Bronchial epithelial cell (primary cell): Measurements from ENCODE around the gene RALGPS1. TPM values are rescaled to one million over a fixed set of nuclear protein-coding genes. Genes with fewer than 3 reads are reported as not detected.
A peak's percentile ranks its signal among the peaks of the same experiment; 100 is the strongest.

Experiments
- DNase-seq: peaks from one replicate; pipeline ENCODE4 v3.0.0-alpha.2; 2010; ENCODE audit warnings: low read depth
- FAIRE-seq: peaks from 2 replicates; lab custom pipeline; 2011; peaks lifted over from hg19 to GRCh38; lab: Jason Lieb, UNC
- H3K27me3 ChIP-seq: 2 replicates; pipeline ENCODE4 v1.5.1; 2011; ENCODE audit warnings: low read length; ENCODE audit not compliant: control insufficient read depth, insufficient read depth
- H3K36me3 ChIP-seq: 2 replicates; pipeline ENCODE4 v1.5.1; 2011; ENCODE audit warnings: low read length; ENCODE audit not compliant: control insufficient read depth, insufficient read depth
- H3K4me3 ChIP-seq: 2 replicates; pipeline ENCODE4 v1.5.1; 2011; ENCODE audit warnings: mild to moderate bottlenecking, low read depth, low read length, control low read depth
- CTCF ChIP-seq: IDR thresholded peaks from 2 replicates; pipeline ENCODE4 v1.5.1; 2011; ENCODE audit warnings: mild to moderate bottlenecking, moderate library complexity, low read length, control low read depth, inconsistent platforms; ENCODE audit not compliant: insufficient read depth, severe bottlenecking
- total RNA-seq: library from RNA; depleted of rRNA; stranded (reverse); fragments of >200 nt; gene quantifications from 2 replicates; pipeline ENCODE4 v1.2.1, GENCODE V29; 2014

RALGPS1 gene
- total RNA-seq, 1 donor from 2014 or later: 3.2 TPM

- FAIRE-seq (no peak), DNase-seq (peak; percentile 79)
- no peaks in the 10 kb centered on the region for H3K36me3 ChIP-seq
- H3K4me3 ChIP-seq: peak overlapping the region; percentile 31
- H3K27me3 ChIP-seq: no peaks in the 10 kb centered on the region
- TF ChIP-seq CTCF: no peak
Measured at GRCh38 chr9:126915846-126916543, 1.4 kb downstream of the RALGPS1 start.

GRCh38 chr9:126916909-126917308 lies 2.3 kb downstream of the RALGPS1 start:
- Histone ChIP-seq H3K27me3 (no peaks in the 10 kb centered on the region), H3K4me3 (no peak overlapping the region), H3K36me3 (no peaks in the 10 kb centered on the region)
- no peak for FAIRE-seq
- DNase-seq: no peak
- no peak for TF ChIP-seq CTCF

- FAIRE-seq (no peak), DNase-seq (no peak)
- no peak for TF ChIP-seq CTCF
- Histone ChIP-seq H3K36me3 (no peaks in the 10 kb centered on the region), H3K27me3 (no peaks in the 10 kb centered on the region), H3K4me3 (no peak overlapping the region)
Measured at GRCh38 chr9:126919193-126919592, 4.6 kb downstream of the RALGPS1 start.

- H3K36me3 ChIP-seq: no peaks in the 10 kb centered on the region
- no peak for DNase-seq
- H3K4me3 ChIP-seq: no peak overlapping the region
- no peak for FAIRE-seq
- TF ChIP-seq CTCF: no peak
- H3K27me3 ChIP-seq: no peaks in the 10 kb centered on the region
Measured at GRCh38 chr9:126925876-126926275, 11.3 kb downstream of the RALGPS1 start.

GRCh38 chr9:126926364-126926763 lies 11.8 kb downstream of the RALGPS1 start:
- no peak for TF ChIP-seq CTCF
- no peak for DNase-seq

GRCh38 chr9:126927419-126927818 lies 12.8 kb downstream of the RALGPS1 start:
- Histone ChIP-seq H3K4me3 (no peak overlapping the region), H3K27me3 (no peaks in the 10 kb centered on the region), H3K36me3 (no peaks in the 10 kb centered on the region)
- no peak for DNase-seq
- no peak for TF ChIP-seq CTCF
- FAIRE-seq: no peak

More at GRCh38 chr9:126926364-126926763, 11.8 kb downstream of the RALGPS1 start:
- no peak overlapping the region for H3K4me3 ChIP-seq
- H3K27me3 ChIP-seq: no peaks in the 10 kb centered on the region
- no peaks in the 10 kb centered on the region for H3K36me3 ChIP-seq
- FAIRE-seq: no peak
